Neutrophil (primary cell): ENCODE results near the gene CHMP1A.

Experiments
- H3K27ac ChIP-seq: fragments of 200-600 bp; sonication (generic); 2 replicates; pipeline ENCODE4 v1.5.1; 2016; ENCODE audit warnings: mild to moderate bottlenecking, moderate library complexity
- H3K27me3 ChIP-seq: fragments of 200-600 bp; sonication (generic); 2 replicates; pipeline ENCODE4 v1.6.0; 2016; ENCODE audit warnings: mild to moderate bottlenecking
- H3K36me3 ChIP-seq: fragments of 200-600 bp; sonication (generic); 2 replicates; pipeline ENCODE4 v1.5.1; 2017
- H3K4me1 ChIP-seq, 2 experiments: fragments of 200-600 bp in 1 of 2; sonication (generic) in 1 of 2; 1 replicate in 1 of 2; 2 replicates in 1 of 2; pipeline versions ENCODE4 v1.5.1 to v1.6.1; 2013 to 2016; ENCODE audit warnings: low read depth in 1 of 2, low read length in 1 of 2, mild to moderate bottlenecking in 1 of 2, moderate library complexity in 1 of 2; ENCODE audit not compliant: control insufficient read depth in 1 of 2, insufficient read depth in 1 of 2
- H3K4me3 ChIP-seq, 2 experiments: fragments of 200-600 bp in 1 of 2; sonication (generic) in 1 of 2; 1 replicate in 1 of 2; 2 replicates in 1 of 2; pipeline ENCODE4 v1.5.1; 2013 to 2016; ENCODE audit warnings: low read depth in 1 of 2, low read length in 1 of 2, mild to moderate bottlenecking in 1 of 2, moderate library complexity in 1 of 2
- H3K9me3 ChIP-seq: fragments of 200-600 bp; sonication (generic); 2 replicates; pipeline ENCODE4 v1.5.1; 2016
- CTCF ChIP-seq: fragments of 200-600 bp; sonication (generic); IDR thresholded peaks from 2 replicates; pipeline ENCODE4 v1.5.1; 2016; ENCODE audit warnings: antibody characterized with exemption

CHMP1A gene

GRCh38 chr16:89595330-89596060 lies 62.0 kb downstream of the CHMP1A start:
- no peaks in the 10 kb centered on the region for H3K9me3 ChIP-seq
- no peaks in the 10 kb centered on the region for H3K4me1 ChIP-seq
- TF ChIP-seq CTCF, result no peak
- H3K27ac ChIP-seq, result no peak overlapping the region
- no peaks in the 10 kb centered on the region for H3K36me3 ChIP-seq
- no peak overlapping the region for H3K4me3 ChIP-seq
- no peaks in the 10 kb centered on the region for H3K27me3 ChIP-seq
